Stimulated activated CD8-positive, alpha-beta memory T cell treated with anti-CD3 and anti-CD28 coated beads, Interleukin-12 subunit alpha, Interleukin-12 subunit beta, amount 100 ng/mL, for 4 hours (primary cell): ENCODE results near the gene HOXA6.

Experiments
- DNase-seq: peaks from one replicate; pipeline ENCODE4 v3.0.0-alpha.2; 2020; ENCODE audit warnings: low read depth

Gene HOXA6

GRCh38 chr7:27161214-27161720 is 13.7 kb upstream of the HOXA6 start:
- no peak for DNase-seq

DNA sequence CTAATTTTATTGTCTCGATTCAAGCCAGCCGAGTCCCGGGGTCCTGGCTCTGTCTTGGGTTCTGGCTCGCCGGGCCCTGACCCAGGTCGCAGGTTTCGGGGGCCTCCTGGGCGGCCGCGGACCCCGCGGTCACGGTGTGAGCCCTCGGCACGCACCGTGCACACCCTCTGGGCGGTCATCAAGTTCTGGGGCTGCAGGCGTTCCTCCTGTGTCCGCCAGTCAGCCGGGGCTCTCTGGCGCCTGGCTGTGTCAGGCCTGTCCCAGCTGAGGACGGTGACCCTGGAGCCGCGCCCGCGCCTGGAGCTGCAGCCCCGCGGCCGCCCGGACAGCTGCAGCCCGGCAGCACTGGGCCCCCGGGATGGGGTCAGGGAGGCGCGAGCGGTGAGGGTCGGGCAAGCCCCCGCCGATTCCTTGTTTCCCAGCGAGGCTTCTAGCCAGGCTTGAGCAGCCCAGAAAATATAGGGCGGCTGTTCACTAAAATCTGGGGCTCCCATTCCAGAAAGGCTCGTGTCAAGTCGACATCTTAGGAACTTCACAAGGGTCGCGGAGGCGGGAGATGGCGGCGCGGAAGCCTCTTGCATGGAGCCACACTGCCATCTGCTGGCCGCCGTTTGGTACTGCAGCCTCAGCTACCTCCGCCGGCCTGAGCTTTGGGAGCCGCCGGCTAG is 13.1 kb upstream of the HOXA6 start:
- peak; percentile 72 for DNase-seq

DNA sequence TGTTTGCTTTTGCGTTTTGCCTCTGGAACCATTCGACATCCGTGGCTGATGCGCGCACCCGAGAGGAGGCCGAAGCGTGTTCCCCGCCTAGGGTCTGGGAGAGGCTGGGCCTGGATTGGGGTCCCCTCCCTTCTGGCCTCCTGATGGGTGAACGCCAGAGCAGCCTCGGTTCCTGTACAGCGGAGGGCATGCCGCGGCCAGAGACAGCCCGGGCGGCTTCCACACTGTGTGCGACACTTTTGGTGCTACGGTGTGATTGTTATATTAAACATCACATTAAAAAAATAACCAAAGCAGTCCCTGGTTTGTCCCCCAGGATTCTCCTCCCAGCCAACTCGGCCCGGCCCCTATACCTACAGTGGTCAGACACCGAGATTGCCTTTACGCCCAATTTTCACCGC is 12.6 kb upstream of the HOXA6 start:
- no peak for DNase-seq

GRCh38 chr7:27159266-27160144 is 11.9 kb upstream of the HOXA6 start:
- DNase-seq, result no peak

GRCh38 chr7:27158436-27159265 is 11.1 kb upstream of the HOXA6 start:
- no peak for DNase-seq

- DNase-seq, result no peak
These were observed 10.3 kb upstream of the HOXA6 start for GRCh38 chr7:27157702-27158431.

GRCh38 chr7:27156916-27157701 is 9.5 kb upstream of the HOXA6 start:
- no peak for DNase-seq

GRCh38 chr7:27156508-27156898 is 8.9 kb upstream of the HOXA6 start, which contains the start of gene HOXA7:
Gene HOXA7 (minus strand): TSS chr7:27156675. CDS start chr7:27156545, 130 bp downstream.
- no peak for DNase-seq

DNA sequence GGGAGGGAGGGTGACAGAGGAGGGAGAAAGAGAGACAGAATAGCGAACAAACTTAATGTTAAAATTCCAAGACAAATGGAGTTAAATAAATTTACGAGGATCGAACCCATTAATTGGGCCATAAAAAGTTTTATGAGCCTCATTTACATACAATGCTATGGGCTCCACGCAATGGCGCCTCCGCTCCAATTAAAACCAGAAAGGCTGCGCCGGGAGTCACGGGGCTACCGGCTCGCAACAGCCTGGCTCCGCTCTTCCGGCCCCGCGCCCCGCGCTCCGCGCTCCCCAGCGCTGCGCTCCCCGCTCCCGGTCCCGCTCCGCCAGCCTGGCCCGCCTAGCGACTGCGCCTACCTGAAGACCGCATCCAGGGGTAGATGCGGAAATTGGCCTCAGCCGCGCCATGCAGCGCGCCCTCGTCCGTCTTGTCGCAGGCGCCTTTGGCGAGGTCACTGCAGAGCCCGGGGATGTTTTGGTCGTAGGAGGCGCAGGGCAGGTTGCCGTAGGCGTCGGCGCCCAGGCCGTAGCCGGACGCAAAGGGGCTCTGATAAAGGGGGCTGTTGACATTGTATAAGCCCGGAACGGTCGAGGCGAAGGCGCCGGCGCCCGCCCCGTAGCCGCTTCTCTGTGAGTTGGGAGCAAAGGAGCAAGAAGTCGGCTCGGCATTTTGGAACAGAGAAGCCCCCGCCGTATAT is 8.4 kb upstream of the HOXA6 start:
- no peak for DNase-seq

GRCh38 chr7:27154901-27155815 is 7.6 kb upstream of the HOXA6 start:
- no peak for DNase-seq

DNA sequence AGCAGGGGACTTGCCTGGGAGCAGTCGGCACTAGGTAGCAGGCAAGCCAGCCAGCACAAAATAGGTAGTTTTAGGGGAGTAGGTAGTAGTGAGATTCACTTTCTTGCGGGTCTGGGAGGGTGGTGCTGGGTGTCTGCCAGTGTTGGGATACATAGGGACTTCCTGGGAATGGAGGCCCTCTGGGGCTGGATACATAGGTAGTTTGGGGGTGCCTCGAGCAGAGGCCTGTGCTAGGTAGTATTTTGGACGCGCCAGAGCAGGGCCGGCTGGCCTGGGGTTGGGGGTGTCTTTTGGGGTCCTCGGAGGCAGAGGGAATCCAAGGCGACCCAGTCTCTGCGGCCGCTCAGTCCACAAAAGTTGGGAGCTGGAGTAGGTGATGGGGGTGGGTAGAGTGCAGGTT is 6.8 kb upstream of the HOXA6 start:
- no peak for DNase-seq

- no peak for DNase-seq
These were observed 6.0 kb upstream of the HOXA6 start for GRCh38 chr7:27153526-27153925.

DNA sequence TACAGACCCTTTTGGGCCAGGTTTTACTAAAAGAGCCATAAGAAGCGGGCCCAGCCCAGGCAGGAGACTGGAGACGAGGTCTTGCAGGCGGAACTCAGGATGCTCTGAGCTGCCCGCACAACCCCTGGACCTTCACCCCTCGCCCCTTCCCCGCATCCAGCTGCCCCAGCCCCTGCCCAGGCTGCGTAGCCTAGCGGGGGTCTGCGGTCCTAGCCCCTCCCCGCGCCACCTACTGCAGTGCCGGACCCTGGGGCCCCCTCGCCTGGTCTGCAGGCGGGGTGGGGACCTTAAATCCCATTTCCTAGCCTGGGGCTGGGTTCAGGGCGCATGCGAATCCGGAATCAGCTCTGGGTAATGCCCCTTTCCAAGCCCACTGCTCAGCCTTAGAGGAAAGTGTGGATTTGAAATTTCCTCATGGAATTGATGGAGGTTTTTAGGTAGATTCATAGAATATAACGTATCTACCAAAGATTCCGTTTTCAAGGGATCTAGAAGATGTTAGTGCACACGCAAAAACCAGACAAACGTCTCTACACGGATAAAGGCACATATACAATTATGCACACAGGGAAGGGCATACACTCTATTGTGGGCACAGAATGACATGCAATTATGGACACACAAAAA is 5.4 kb upstream of the HOXA6 start:
- DNase-seq, result no peak

DNA sequence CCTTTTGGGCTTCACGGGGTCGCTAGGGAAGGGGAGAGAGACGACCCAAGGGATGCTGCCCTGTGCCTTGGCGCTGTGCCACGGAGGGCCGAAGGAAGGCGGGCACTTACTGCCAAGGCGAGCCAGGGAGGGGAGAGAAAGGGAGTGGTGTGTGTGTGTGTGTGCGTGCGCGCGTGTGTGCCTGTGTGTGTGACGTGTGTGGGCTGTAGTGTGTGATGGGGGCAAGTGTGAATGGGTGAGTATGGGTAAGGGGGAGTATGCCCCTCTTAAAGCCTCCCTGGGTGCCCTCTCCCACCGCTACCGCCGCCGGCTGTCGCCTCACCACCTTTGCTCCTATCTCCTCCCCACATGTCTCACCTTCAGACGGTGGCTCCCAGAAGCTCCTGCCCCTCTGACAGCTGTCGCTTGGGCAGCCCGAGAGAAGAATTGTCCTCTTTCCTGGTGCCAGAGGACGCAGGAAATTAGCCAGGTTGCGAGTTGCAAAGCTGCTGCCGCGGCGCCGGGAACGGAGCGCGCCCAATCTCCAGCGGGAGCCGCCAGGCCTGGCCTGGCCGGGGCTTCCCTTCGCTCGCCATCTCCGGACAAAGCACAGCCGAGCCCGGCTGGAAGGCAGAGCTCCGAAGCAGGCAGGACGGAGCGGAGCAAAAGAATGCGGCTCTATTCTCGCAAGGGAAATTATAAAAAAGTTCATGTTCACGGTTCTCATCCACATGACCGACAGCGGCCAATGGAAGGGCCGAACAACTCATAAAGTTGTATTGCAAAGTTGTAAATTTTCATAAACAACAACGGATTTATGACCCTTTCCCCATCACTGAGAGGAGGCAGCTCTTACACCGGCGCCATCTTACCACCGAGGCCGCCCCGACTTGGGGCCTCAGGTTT is 4.6 kb upstream of the HOXA6 start, which contains the start of gene HOXA3:
Gene HOXA3 (minus strand): TSS at position 653 of the 885 bp plus-strand sequence. CDS start 41,943 bp downstream, outside the sequence.
- no peak for DNase-seq

GRCh38 chr7:27151341-27151930 is 3.9 kb upstream of the HOXA6 start:
- no peak for DNase-seq

- DNase-seq, result no peak
These were observed 3.2 kb upstream of the HOXA6 start for GRCh38 chr7:27150568-27151340.
